Gastrocnemius medialis (tissue), 4 donors: ENCODE measurements around the gene ZNF619.

ENCODE experiments used
- CTCF ChIP-seq, 5 experiments: fragments of 450-650 bp in 3 of 5; fragments of 200-600 bp in 2 of 5; sonication (generic) in 2 of 5; IDR thresholded peaks in 4 of 5; conservative IDR thresholded peaks in 1 of 5; 1 replicate in 4 of 5; 2 replicates in 1 of 5; pipeline ENCODE4 v1.5.1; 2016 to 2019; ENCODE audit warnings: antibody characterized with exemption in 5 of 5, mild to moderate bottlenecking in 3 of 5, moderate library complexity in 3 of 5
- POLR2A ChIP-seq, 2 donors: fragments of 450-650 bp; IDR thresholded peaks; one replicate each; pipeline ENCODE4 v1.6.1; 2017; ENCODE audit warnings: antibody characterized with exemption in 2 of 2, mild to moderate bottlenecking in 2 of 2, moderate library complexity in 2 of 2

DNA sequence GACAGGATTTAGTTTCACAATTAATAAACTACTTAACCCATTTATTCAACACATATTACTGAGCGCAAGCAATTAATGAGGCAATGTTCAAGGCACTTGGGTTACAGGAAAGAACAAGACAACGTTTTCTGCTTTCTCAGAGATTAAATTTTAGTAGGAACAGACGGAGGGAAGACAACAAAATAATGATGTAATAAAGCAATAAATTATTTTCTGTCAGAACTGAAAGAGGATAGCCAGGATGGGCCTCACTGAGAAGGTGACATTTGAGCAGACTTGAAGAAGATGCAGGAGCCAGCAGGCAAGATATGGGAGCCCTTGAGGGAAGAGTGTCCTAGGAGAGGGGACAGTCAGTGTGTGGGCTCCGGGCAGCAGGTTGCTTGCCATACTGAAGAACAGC lies 31.0 kb upstream of the ZNF619 start:
- TF ChIP-seq CTCF (IDR thresholded peaks at IDR 0.05 in 4 of 5, conservative IDR thresholded peaks at IDR 0.05 in 1 of 5) = no peak
- no peak for TF ChIP-seq POLR2A (IDR thresholded peaks at IDR 0.05)
